ENCODE data around the gene MYLK4.

Gene MYLK4

GRCh38 chr6:2651961-2652360, 98.8 kb downstream of the MYLK4 start:
- Histone ChIP-seq H3K9me3 (ENCODE audit: severe bottlenecking) (peaks cover 4% of the 10 kb centered on the region), H3K27me3 (ENCODE audit: insufficient read depth, low read depth, severe bottlenecking) (peaks cover 40% of the 10 kb centered on the region), H3K4me3 (ENCODE audit: low read depth, low read length) (no peak overlapping the region), H3K27ac (no peak overlapping the region), H3K36me3 (no peaks in the 10 kb centered on the region)
- TF ChIP-seq CTCF (IDR thresholded peaks at IDR 0.05; ENCODE audit: low read depth, low read length): no peak
- no peak for DNase-seq

- no peak for DNase-seq
- no peak overlapping the region for H3K27ac ChIP-seq
- no peaks in the 10 kb centered on the region for H3K36me3 ChIP-seq
- no peak for TF ChIP-seq CTCF (IDR thresholded peaks at IDR 0.05; ENCODE audit: low read depth, low read length)
- peaks cover 38% of the 10 kb centered on the region for H3K27me3 ChIP-seq (ENCODE audit: insufficient read depth, low read depth, severe bottlenecking)
- peaks cover 4% of the 10 kb centered on the region for H3K9me3 ChIP-seq (ENCODE audit: severe bottlenecking)
- H3K4me3 ChIP-seq (ENCODE audit: low read depth, low read length): no peak overlapping the region
Measured at GRCh38 chr6:2651536-2651935, 99.2 kb downstream of the MYLK4 start.

- no peak for TF ChIP-seq CTCF (IDR thresholded peaks at IDR 0.05; ENCODE audit: low read depth, low read length)
- no peaks in the 10 kb centered on the region for H3K9me3 ChIP-seq (ENCODE audit: severe bottlenecking)
- no peak overlapping the region for H3K4me3 ChIP-seq (ENCODE audit: low read depth, low read length)
- no peak overlapping the region for H3K27ac ChIP-seq
- H3K36me3 ChIP-seq: no peaks in the 10 kb centered on the region
- H3K27me3 ChIP-seq (ENCODE audit: insufficient read depth, low read depth, severe bottlenecking): peaks cover 51% of the 10 kb centered on the region
- DNase-seq: no peak
Measured at GRCh38 chr6:2646346-2646745, 104.4 kb downstream of the MYLK4 start.

GRCh38 chr6:2643935-2644539, 106.7 kb downstream of the MYLK4 start:
- H3K9me3 ChIP-seq (ENCODE audit: severe bottlenecking): no peaks in the 10 kb centered on the region
- H3K27ac ChIP-seq: no peak overlapping the region
- no peak for DNase-seq

GRCh38 chr6:2643130-2643529, 107.6 kb downstream of the MYLK4 start:
- TF ChIP-seq CTCF (IDR thresholded peaks at IDR 0.05; ENCODE audit: low read depth, low read length): no peak
- DNase-seq: no peak
- H3K27me3 ChIP-seq (ENCODE audit: insufficient read depth, low read depth, severe bottlenecking): peaks cover 63% of the 10 kb centered on the region

More at GRCh38 chr6:2643935-2644539, 106.7 kb downstream of the MYLK4 start:
- no peak for TF ChIP-seq CTCF (IDR thresholded peaks at IDR 0.05; ENCODE audit: low read depth, low read length)
- peaks cover 62% of the 10 kb centered on the region for H3K27me3 ChIP-seq (ENCODE audit: insufficient read depth, low read depth, severe bottlenecking)
- no peaks in the 10 kb centered on the region for H3K36me3 ChIP-seq
- H3K4me3 ChIP-seq (ENCODE audit: low read depth, low read length): no peak overlapping the region

More at GRCh38 chr6:2643130-2643529, 107.6 kb downstream of the MYLK4 start:
- H3K27ac ChIP-seq: no peak overlapping the region
- no peaks in the 10 kb centered on the region for H3K36me3 ChIP-seq
- H3K4me3 ChIP-seq (ENCODE audit: low read depth, low read length): no peak overlapping the region
- H3K9me3 ChIP-seq (ENCODE audit: severe bottlenecking): no peaks in the 10 kb centered on the region
